H1 (cell line): Measurements from ENCODE around the gene MTCH1. TPM values are rescaled to one million over a fixed set of nuclear protein-coding genes. Genes with fewer than 3 reads are reported as not detected.

Experiments
- CHD7 ChIP-seq: fragments of 300-600 bp; sonication (generic); IDR thresholded peaks from 2 replicates; pipeline ENCODE4 v1.7.1; 2012; ENCODE audit warnings: low read length, moderate library complexity, mild to moderate bottlenecking, inconsistent platforms; ENCODE audit not compliant: insufficient replicate concordance
- CREB1 ChIP-seq: IDR thresholded peaks from 2 replicates; pipeline ENCODE4 v1.6.1; 2012; ENCODE audit warnings: inconsistent platforms
- EZH2 ChIP-seq: fragments of 200-600 bp; sonication (generic); IDR thresholded peaks from 2 replicates; pipeline ENCODE4 v1.7.1; 2012; ENCODE audit warnings: low read depth, mild to moderate bottlenecking, moderate library complexity, low read length, inconsistent platforms; ENCODE audit not compliant: severe bottlenecking
- PHF8 ChIP-seq: fragments of 200-600 bp; sonication (generic); conservative IDR thresholded peaks from 2 replicates; pipeline ENCODE4 v1.7.1; 2012; ENCODE audit warnings: low read depth, mild to moderate bottlenecking, inconsistent platforms, low read length, moderate library complexity
- RAD21 ChIP-seq, 2 experiments: IDR thresholded peaks in 1 of 2; conservative IDR thresholded peaks in 1 of 2; 2 replicates each; pipeline ENCODE4 v1.6.1; 2011; ENCODE audit warnings: low read depth in 2 of 2, low read length in 2 of 2, improper control_type of control experiment in 1 of 2, inconsistent platforms in 1 of 2, mild to moderate bottlenecking in 1 of 2, moderate library complexity in 1 of 2
- TAF1 ChIP-seq: IDR thresholded peaks from 2 replicates; pipeline ENCODE4 v1.6.1; 2011; ENCODE audit warnings: mild to moderate bottlenecking, low read depth, low read length
- TCF12 ChIP-seq: IDR thresholded peaks from 2 replicates; pipeline ENCODE4 v1.6.1; 2011; ENCODE audit warnings: low read depth, mild to moderate bottlenecking, low read length
- polyA plus RNA-seq, 7 experiments: library from polyadenylated mRNA; depleted of rRNA in 3 of 7; stranded (reverse) in 5 of 7; unstranded in 2 of 7; fragments of >200 nt in 5 of 7; fragments of 200-250 nt in 2 of 7; gene quantifications; 1 replicate in 5 of 7; 2 replicates in 1 of 7; 4 replicates in 1 of 7; pipeline versions ENCODE4 v1.2.1 to v1.2.3, GENCODE V29; 2011 to 2013; ENCODE audit warnings: missing spikeins in 2 of 7, mixed read lengths in 2 of 7
- total RNA-seq: library from RNA; stranded (reverse); fragmentation: NEBNext Ultra II Directional; extraction: Animal tissue kit (Norgen Biotek cat#: 25700); gene quantifications from 2 replicates; pipeline ENCODE4 v1.2.1, GENCODE V29; 2021

The MTCH1 gene
- total and polyA plus RNA-seq, 2 of the 8 experiments (the other 6 are each of a cell fraction or from before 2014, with no cell fraction given), result 169 to 214 TPM

GRCh38 chr6:36947570-36948351, 38.2 kb downstream of the MTCH1 start (continued):
- TF ChIP-seq CHD7 (no peak), RAD21 (IDR thresholded peaks at IDR 0.05 in 1 of 2, conservative IDR thresholded peaks at IDR 0.05 in 1 of 2; ENCODE audit: low read depth in 2 of 2, low read length in 2 of 2) (no peak), EZH2 (no peak), TAF1 (no peak), CREB1 (no peak), TCF12 (no peak), PHF8 (no peak)
